BJ (cell line): ENCODE data around the gene PLPP3. TPM values are rescaled to one million over a fixed set of nuclear protein-coding genes. Genes with fewer than 3 reads are reported as not detected.
"Not testable (repeated sequence)": the region's sequence is repeated elsewhere in the genome, so short reads cannot be mapped to it uniquely, and the experiment has no call there.

ENCODE experiments used
- CTCF ChIA-PET: fragments of 350-600 bp; formaldehyde crosslinking; extraction: SDS; loops from one replicate; lab custom pipeline; 2021; ENCODE audit warnings: antibody characterized with exemption, inconsistent platforms; lab: Yijun Ruan, JAX
- POLR2A ChIA-PET: fragments of 300-600 bp; sonication (Branson Sonifier 250); formaldehyde crosslinking; extraction: SDS; loops from one replicate; lab custom pipeline; 2021; ENCODE audit warnings: antibody characterized with exemption; lab: Charles Lee
- DNase-seq: peaks from one replicate; pipeline ENCODE4 v3.0.0-alpha.2; 2011; ENCODE audit warnings: low read depth
- H3K27me3 ChIP-seq: 2 replicates; pipeline ENCODE4 v1.6.0; 2011; ENCODE audit warnings: low read length; ENCODE audit not compliant: control insufficient read depth, insufficient read depth
- H3K36me3 ChIP-seq: 2 replicates; pipeline ENCODE4 v1.5.1; 2011; ENCODE audit warnings: low read length; ENCODE audit not compliant: control insufficient read depth, insufficient read depth
- H3K4me3 ChIP-seq: 2 replicates; pipeline ENCODE4 v1.5.1; 2011; ENCODE audit warnings: low read depth, mild to moderate bottlenecking, control low read depth, low read length
- polyA plus RNA-seq: library from polyadenylated mRNA; depleted of rRNA; stranded (reverse); fragments of >200 nt; gene quantifications from 2 replicates; pipeline ENCODE4 v1.2.3, GENCODE V29; 2011
- TF ChIP-seq, protein P1 (sequence below): IDR thresholded peaks from 2 replicates; pipeline ENCODE4 v1.5.1; 2011; ENCODE audit warnings: low read depth, mild to moderate bottlenecking, control low read depth, inconsistent platforms, low read length, moderate library complexity; ENCODE audit not compliant: insufficient read depth

Gene PLPP3
- polyA plus RNA-seq, 1 experiment, result 55.4 TPM

DNA sequence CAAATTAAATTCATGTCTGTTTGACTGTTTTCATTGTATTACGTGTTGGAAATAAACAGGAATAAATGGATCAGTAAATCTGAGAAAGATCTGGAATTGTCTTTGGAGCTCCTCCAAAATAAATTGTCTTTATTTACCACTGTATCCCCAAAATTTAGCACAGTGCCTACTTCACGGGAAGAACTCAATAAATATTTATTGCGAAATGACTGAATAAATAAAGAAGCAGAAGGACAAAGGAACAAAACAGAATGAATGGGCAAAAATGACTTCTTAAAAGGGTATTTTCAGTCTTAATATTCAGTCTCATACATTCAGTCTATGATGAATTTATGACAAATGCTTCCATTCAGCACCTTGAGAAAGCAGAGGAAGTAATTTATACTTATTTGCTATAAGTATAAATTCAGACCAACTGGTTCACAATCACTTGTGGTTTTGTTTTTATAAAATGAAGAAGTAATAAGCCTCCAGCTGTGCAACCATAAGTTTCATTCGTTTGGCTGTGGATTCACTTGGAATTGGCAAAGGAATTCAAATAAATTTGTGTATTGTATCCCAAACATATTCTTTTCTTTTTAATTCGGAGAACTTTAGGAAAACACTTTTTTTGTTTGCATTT, 46.6 kb upstream of the PLPP3 start:
- H3K4me3 ChIP-seq, result no peak overlapping the region
- ChIA-PET POLR2A (interaction anchor here (0.6 kb wide), 2 partner anchors 52 to 856 kb away, joined by 3 read pairs; no protein-coding TSS in a partner anchor), CTCF (no interaction called here)
- TF ChIP-seq, protein P1, sequence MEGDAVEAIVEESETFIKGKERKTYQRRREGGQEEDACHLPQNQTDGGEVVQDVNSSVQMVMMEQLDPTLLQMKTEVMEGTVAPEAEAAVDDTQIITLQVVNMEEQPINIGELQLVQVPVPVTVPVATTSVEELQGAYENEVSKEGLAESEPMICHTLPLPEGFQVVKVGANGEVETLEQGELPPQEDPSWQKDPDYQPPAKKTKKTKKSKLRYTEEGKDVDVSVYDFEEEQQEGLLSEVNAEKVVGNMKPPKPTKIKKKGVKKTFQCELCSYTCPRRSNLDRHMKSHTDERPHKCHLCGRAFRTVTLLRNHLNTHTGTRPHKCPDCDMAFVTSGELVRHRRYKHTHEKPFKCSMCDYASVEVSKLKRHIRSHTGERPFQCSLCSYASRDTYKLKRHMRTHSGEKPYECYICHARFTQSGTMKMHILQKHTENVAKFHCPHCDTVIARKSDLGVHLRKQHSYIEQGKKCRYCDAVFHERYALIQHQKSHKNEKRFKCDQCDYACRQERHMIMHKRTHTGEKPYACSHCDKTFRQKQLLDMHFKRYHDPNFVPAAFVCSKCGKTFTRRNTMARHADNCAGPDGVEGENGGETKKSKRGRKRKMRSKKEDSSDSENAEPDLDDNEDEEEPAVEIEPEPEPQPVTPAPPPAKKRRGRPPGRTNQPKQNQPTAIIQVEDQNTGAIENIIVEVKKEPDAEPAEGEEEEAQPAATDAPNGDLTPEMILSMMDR, result no peak
- H3K36me3 ChIP-seq, result no peaks in the 10 kb centered on the region
- H3K27me3 ChIP-seq, result no peaks in the 10 kb centered on the region
- DNase-seq, result no peak

DNA sequence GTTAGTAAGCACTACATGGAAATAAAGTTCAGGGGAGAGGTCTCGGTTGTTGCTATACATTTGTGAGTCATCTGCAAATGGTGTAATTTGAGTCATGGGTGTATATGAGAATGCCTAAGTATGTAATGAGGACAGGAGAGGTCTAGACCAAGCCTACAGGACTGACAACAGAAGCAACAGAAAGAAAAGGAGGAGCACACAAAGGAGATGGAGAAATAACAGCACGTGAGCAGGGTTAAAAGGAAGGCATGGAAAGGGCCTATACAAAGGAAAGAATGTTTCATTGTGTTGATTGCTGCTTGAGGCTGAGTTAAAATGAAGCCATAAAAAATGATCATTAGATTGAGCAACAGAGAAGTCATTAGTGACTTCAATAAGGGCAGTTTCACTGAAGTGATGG, 37.8 kb upstream of the PLPP3 start:
- ChIA-PET POLR2A (no interaction called here), CTCF (no interaction called here)
- TF ChIP-seq, protein P1, result no peak
- Histone ChIP-seq H3K27me3 (no peaks in the 10 kb centered on the region), H3K4me3 (no peak overlapping the region), H3K36me3 (no peaks in the 10 kb centered on the region)
- no peak for DNase-seq

DNA sequence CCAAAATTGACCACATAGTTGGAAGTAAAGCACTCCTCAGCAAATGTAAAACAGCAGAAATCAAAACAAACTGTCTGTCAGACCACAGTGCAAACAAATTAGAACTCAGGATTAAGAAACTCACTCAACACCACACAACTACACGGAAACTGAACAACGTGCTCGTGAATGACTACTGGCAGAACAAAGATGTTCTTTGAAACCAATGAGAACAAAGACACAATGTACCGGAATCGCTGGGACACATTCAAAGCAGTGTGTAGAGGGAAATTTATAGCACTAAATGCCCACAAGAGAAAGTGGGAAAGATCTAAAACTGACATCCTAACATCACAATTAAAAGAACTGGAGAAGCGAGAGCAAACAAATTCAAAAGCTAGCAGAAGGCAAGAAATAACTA, 31.4 kb upstream of the PLPP3 start:
- H3K36me3 ChIP-seq, POLR2A ChIA-PET, CTCF ChIA-PET, H3K4me3 ChIP-seq, H3K27me3 ChIP-seq, DNase-seq: not testable (repeated sequence)

DNA sequence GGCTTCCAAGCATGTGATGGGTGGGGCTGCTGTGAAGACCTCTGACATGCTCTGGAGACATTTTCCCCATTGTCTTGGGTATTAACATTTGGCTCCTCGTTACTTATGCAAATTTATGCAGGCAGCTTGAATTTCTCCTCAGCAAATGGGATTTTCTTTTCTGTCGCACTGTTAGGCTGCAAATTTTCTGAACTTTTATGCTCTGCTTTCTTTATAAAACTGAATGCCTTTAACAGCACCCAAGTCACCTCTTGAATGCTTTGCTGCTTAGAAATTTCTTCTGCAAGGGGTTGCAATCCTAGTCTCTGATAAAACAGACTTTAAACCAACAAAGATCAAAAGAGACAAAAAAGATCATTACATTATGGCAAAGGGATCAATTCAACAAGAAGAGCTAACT, 30.7 kb upstream of the PLPP3 start:
- H3K27me3 ChIP-seq, H3K4me3 ChIP-seq, POLR2A ChIA-PET, CTCF ChIA-PET, H3K36me3 ChIP-seq, DNase-seq: not testable (repeated sequence)

DNA sequence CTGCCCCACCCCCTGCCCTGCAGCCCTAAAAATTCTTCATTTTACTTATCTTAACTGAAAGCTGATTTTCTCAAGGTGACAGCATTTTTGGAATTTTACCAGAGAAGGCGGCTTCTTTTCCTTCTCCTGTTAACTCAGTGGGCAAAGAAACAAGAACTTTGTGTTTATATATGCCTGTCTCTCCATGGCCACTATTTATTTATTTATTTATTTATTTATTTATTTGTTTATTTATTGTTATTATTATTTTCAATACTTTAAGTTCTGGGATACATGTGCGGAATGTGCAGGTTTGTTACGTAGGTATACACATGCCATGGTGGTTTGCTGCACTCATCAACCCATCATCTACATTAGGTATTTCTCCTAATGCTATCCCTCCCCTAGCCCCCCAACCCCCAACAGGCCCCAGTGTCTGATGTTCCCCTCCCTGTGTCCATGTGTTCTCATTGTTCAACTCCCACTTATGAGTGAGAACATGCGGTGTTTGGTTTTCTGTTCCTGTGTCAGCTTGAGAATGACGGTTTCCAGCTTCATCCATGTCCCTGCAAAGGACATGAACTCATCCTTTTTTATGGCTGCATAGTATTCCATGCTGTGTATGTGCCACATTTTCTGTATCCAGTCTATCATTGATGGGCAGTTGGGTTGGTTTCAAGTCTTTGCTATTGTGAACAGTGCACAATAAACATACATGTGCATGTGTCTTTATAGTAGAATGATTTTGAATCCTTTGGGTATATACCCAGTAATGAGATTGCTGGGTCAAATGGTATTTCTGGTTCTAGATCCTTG, 16.2 kb upstream of the PLPP3 start:
- H3K4me3 ChIP-seq, POLR2A ChIA-PET, DNase-seq, CTCF ChIA-PET, H3K27me3 ChIP-seq, H3K36me3 ChIP-seq: not testable (repeated sequence)

DNA sequence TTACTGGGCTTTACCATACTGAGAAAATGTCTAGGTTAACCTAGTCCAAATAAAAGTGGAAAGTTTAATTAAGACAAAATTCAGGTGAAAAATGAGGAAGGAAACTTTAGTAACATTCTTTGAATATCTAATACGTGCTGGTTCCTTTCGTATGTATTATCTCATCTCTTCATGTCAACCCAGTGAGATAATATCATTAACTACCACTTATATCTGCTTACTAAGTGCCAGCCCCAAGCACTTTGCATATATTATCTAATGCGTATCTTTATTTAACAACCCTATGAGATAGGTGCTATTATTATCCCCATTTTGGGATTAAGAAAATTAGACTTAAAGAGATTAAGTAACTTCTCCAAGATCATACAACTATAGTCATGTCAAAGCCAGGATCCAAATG, 12.5 kb upstream of the PLPP3 start:
- ChIA-PET POLR2A (no interaction called here), CTCF (no interaction called here)
- DNase-seq, result no peak
- Histone ChIP-seq H3K4me3 (no peak overlapping the region), H3K36me3 (no peaks in the 10 kb centered on the region), H3K27me3 (no peaks in the 10 kb centered on the region)
- TF ChIP-seq, protein P1, result no peak
